ENCODE measurements around the gene UGDH. TPM values are rescaled to one million over a fixed set of nuclear protein-coding genes. Genes with fewer than 3 reads are reported as not detected.
"Not testable (repeated sequence)": the region's sequence is repeated elsewhere in the genome, so short reads cannot be mapped to it uniquely, and the experiment has no call there.

UGDH gene
- total RNA-seq, 2 experiments from 2014 or later, result 30.2 to 31.3 TPM

- Mint-ChIP-seq H3K27me3 (no peaks in the 10 kb centered on the region), H3K27ac (peak overlapping the region; percentile 51), H3K36me3 (ENCODE audit: low read depth) (peaks cover 45% of the 10 kb centered on the region), H3K4me3 (no peak overlapping the region), H3K4me1 (peaks cover 29% of the 10 kb centered on the region), H3K9me3 (ENCODE audit: low read depth) (no peaks in the 10 kb centered on the region)
- no peak for DNase-seq
- POLR2A ChIA-PET, result interaction anchor here (1.0 kb wide), 1 partner anchor 8 kb away, joined by 3 read pairs; no protein-coding TSS in a partner anchor
- peak; percentile 89 for ATAC-seq
- intact Hi-C loops (cut with DNase I, micrococcal nuclease), result no loop called here
- CTCF ChIA-PET, result interaction anchor here (1.6 kb wide), 1 partner anchor 18 kb away, joined by 3 read pairs; no protein-coding TSS in a partner anchor
These were observed 62.2 kb downstream of the UGDH start for GRCh38 chr4:39464886-39465501.

DNA sequence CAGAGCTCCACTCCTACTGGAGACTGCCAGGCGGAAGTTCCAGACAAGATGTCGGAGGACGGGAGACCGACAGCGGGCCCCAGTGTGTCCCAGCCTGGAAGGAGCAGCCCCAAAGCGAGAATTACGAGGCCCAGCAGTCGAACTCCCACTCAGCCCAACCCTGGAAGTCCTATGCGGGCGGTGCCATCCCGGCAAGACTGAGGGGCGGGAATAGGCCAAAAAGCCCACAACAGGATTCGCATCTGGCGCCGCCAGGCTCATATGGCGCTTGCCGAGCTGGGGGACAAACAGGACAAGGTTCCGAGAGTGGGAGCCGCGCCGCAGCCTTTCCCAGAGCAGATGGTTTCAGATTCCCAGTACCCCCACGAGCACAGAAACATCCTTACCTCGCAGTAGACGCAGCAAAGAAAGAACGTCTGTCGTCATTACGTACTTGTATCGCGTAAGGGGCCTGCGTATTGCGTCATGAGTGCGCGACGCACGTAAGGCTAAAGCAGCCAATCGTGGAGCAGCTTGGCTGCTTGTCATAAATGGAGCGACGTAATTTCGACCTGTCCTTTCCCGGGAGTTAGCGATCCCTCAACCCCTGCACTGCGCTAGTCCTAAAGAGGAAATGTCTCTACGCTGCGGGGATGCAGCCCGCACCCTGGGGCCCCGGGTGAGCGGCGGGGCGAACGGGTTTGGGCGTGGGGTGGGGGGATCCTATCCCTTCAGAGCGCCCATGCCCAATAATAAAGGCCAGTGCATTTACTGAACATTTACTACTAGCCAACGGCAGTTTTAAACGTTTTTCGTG, 68.5 kb downstream of the UGDH start, which contains the start of the genes LIAS and RPL9:
Gene LIAS, plus strand, starts transcription at position 552 of the 796 bp plus-strand sequence. Its CDS starts 62 bp downstream, at position 614.
Gene RPL9, minus strand, starts transcription at position 418 of the 796 bp plus-strand sequence. CDS start 483 bp downstream, outside the sequence.
- Mint-ChIP-seq H3K4me1 (peaks cover 44% of the 10 kb centered on the region), H3K9me3 (ENCODE audit: low read depth) (no peaks in the 10 kb centered on the region), H3K27me3 (no peaks in the 10 kb centered on the region), H3K4me3 (peak within 1 kb of the TSS; percentile 98), H3K36me3 (ENCODE audit: low read depth) (peaks cover 66% of the 10 kb centered on the region), H3K27ac (peak within 1 kb of the TSS; percentile 100)
- intact Hi-C loops (cut with DNase I, micrococcal nuclease), result loop anchor here (1.0 to 5.0 kb wide), 17 partner anchors 68 to 849 kb away; partner anchors contain the start of genes SMIM14 (in 2 of the 2), UBE2K (in 2 of the 2), UGDH (in 2 of the 2) and WDR19 (in 2 of the 2)
- ChIA-PET POLR2A (interaction anchor here (0.6 to 2.5 kb wide), 8 partner anchors 10 to 818 kb away, joined by 3 to 11 read pairs (median 4); partner anchors contain the start of genes RFC1 and SMIM14), CTCF (interaction anchor here (0.7 to 3.2 kb wide), 5 partner anchors 10 to 603 kb away, joined by 3 to 29 read pairs (median 5); no protein-coding TSS in a partner anchor)
- ATAC-seq (peak; percentile 88), DNase-seq (peak; percentile 96)

GRCh38 chr4:39458161-39458504, 69.1 kb downstream of the UGDH start:
- H3K36me3 Mint-ChIP-seq (ENCODE audit: low read depth), result peaks cover 66% of the 10 kb centered on the region
- DNase-seq; ATAC-seq; H3K9me3 Mint-ChIP-seq (ENCODE audit: low read depth); H3K27me3 Mint-ChIP-seq: not testable (repeated sequence)
- H3K4me3 Mint-ChIP-seq, result peak overlapping the region; percentile 98
- intact Hi-C loops (cut with DNase I, micrococcal nuclease), result loop anchor here (1.0 to 5.0 kb wide), 13 partner anchors 69 to 849 kb away; partner anchors contain the start of genes SMIM14 (in 2 of the 2), UGDH (in 2 of the 2), WDR19 (in 2 of the 2) and N4BP2 (in 1 of the 2)
- peaks cover 49% of the 10 kb centered on the region for H3K4me1 Mint-ChIP-seq
- POLR2A ChIA-PET, result interaction anchor here (0.6 to 2.5 kb wide), 6 partner anchors 9 to 180 kb away, joined by 3 to 11 read pairs (median 4); partner anchors contain the start of genes RFC1 and SMIM14
- H3K27ac Mint-ChIP-seq, result peak overlapping the region; percentile 100
- CTCF ChIA-PET, result interaction anchor here (0.7 to 3.2 kb wide), 3 partner anchors 11 to 602 kb away, joined by 5 to 29 read pairs (median 10); no protein-coding TSS in a partner anchor

DNA sequence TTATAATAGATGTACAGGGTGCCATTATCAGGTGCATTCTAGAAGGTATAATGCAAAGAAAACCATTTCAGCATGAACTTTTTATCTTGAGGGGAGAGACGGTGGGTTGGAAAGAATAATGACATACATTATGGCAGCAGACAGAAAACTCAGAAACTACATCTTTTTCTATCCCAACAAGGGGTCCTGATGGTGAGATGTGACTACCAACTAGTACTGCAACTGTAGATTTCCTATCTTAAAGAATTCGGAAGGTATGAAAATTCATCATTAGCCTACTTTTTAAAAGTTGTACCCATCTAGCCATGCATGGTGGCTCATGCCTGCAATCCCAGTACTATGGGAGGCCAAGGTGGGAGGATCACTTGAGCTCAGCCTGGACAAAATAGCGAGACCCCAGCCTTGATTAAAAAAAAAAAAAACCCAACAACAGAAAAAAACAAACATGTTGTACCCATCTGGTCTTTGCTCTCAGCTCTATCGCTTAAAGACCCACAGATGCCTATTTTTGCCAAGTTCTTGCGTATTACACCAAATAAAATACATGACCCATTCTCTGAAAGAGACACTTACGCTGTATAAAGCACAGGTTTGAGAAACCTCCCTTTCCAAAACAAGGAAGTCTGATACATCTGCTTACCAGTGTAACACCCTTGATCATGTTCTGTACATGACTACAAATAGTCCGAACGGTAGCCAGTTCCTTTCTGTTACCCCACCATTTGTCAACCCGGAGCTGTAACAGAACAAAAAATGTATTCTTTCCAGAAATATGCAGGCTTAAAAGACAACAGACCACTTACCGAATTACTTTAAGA, 70.1 kb downstream of the UGDH start:
- no peaks in the 10 kb centered on the region for H3K27me3 Mint-ChIP-seq
- intact Hi-C loops (cut with DNase I, micrococcal nuclease), result loop anchor here (5.0 kb wide), 4 partner anchors 180 to 850 kb away; partner anchors contain the start of genes SMIM14 (in 1 of the 2), TMEM156 (in 1 of the 2) and WDR19 (in 1 of the 2)
- H3K4me1 Mint-ChIP-seq, result peaks cover 55% of the 10 kb centered on the region
- H3K27ac Mint-ChIP-seq, result peak overlapping the region; percentile 100
- DNase-seq (no peak), ATAC-seq (no peak)
- CTCF ChIA-PET, result interaction anchor here (1.2 to 3.8 kb wide), 2 partner anchors 10 to 12 kb away, joined by 8 to 17 read pairs; no protein-coding TSS in a partner anchor
- H3K36me3 Mint-ChIP-seq (ENCODE audit: low read depth), result peaks cover 74% of the 10 kb centered on the region
- peak overlapping the region; percentile 98 for H3K4me3 Mint-ChIP-seq
- POLR2A ChIA-PET, result interaction anchor here (0.8 to 2.5 kb wide), 3 partner anchors 8 to 92 kb away, joined by 3 to 11 read pairs (median 3); partner anchors contain the start of gene RFC1
- H3K9me3 Mint-ChIP-seq (ENCODE audit: low read depth), result no peaks in the 10 kb centered on the region

DNA sequence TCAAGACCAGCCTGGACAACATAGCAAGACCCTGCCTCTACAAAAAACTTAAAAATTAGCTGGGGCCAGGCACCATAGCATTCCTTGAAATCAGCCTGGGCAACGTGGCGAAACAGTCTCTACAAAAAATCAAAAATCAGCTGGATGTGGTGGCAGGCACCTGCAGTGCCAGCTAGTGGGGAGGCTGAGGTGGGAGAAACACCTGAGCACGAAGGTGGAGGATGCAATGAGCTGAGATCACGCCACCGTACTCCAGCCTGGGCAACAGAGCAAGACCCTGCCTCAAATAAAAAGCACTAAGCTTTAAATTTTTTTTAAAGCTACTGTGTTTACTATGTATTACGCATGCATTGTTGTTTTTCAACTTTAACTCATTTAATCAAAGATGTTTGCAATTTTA, 71.8 kb downstream of the UGDH start:
- DNase-seq, result no peak
- peak overlapping the region; percentile 98 for H3K4me3 Mint-ChIP-seq
- CTCF ChIA-PET, result interaction anchor here (0.8 to 3.8 kb wide), 4 partner anchors 8 to 102 kb away, joined by 3 to 17 read pairs (median 4); partner anchors contain the start of gene UGDH
- H3K4me1 Mint-ChIP-seq, result peaks cover 49% of the 10 kb centered on the region
- intact Hi-C loops (cut with DNase I, micrococcal nuclease), result loop anchor here (5.0 kb wide), 4 partner anchors 182 to 852 kb away; partner anchors contain the start of genes SMIM14 (in 1 of the 2), TMEM156 (in 1 of the 2) and WDR19 (in 1 of the 2)
- POLR2A ChIA-PET, result interaction anchor here (0.6 to 1.4 kb wide), 4 partner anchors 11 to 554 kb away, joined by 3 to 6 read pairs (median 3); no protein-coding TSS in a partner anchor
- H3K27me3 Mint-ChIP-seq, result no peaks in the 10 kb centered on the region
- no peak for ATAC-seq
- H3K27ac Mint-ChIP-seq, result no peak overlapping the region
- peaks cover 84% of the 10 kb centered on the region for H3K36me3 Mint-ChIP-seq (ENCODE audit: low read depth)
- no peaks in the 10 kb centered on the region for H3K9me3 Mint-ChIP-seq (ENCODE audit: low read depth)

DNA sequence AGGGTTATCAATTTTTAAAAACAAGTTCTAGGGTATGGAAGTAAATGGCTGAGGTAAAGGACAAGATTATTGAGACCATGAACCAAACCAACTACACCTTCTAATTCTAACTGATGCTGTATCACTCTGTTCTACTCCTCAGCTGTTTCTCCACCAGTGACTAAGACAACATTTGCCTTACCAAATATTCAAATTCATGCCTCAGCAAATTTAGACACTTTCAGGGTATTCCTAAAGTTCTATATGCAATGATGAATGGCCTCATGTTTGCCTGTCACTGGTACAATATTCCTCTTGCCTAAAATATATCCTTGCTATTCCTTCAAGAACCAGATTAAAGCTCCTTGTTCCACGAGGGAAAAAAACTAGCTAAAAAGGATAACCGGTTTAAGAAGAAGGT, 73.5 kb downstream of the UGDH start:
- no peak for DNase-seq
- POLR2A ChIA-PET, result interaction anchor here (0.6 kb wide), 1 partner anchor 630 kb away, joined by 3 read pairs; no protein-coding TSS in a partner anchor
- Mint-ChIP-seq H3K27me3 (no peaks in the 10 kb centered on the region), H3K4me1 (peaks cover 44% of the 10 kb centered on the region), H3K27ac (peak overlapping the region; percentile 37), H3K9me3 (ENCODE audit: low read depth) (no peaks in the 10 kb centered on the region), H3K4me3 (no peak overlapping the region), H3K36me3 (ENCODE audit: low read depth) (peaks cover 92% of the 10 kb centered on the region)
- intact Hi-C loops (cut with DNase I, micrococcal nuclease), result no loop called here
- no peak for ATAC-seq
- CTCF ChIA-PET, result interaction anchor here (3.8 kb wide), 1 partner anchor 16 kb away, joined by 17 read pairs; no protein-coding TSS in a partner anchor

DNA sequence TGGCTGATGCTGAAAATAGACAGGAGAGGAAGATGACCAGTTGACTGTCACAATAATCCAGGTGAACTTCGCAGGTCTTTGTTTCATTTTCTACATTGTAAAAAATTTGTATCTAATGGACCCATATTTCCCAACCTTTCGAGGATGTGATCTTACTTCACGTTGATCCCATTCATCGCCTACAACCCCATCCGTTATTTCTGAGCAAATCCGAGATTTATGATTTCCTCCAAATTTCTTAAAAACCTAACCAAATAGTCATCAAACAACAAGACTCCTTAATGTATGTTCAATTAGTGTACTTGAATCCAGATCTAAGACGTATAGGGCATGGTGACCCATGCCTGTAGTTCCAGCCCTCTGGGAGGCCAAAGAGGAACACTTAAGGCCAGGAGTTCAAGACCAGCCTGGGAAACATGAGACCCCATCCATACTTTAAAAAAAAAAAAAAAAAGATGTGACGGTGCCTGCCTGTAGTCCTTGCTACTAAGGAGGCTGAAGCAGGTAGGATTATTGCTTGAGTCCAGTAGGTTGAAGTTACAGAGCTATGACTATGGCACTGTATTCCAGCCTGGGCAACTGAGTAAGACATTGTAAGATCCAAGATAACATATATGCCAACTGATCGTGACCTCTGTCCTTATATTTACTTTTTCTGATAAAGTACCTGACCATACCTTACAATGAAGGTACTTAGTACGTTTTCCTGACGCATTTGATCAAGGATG, 74.2 kb downstream of the UGDH start:
- ChIA-PET CTCF (interaction anchor here (1.1 to 3.8 kb wide), 2 partner anchors 16 to 526 kb away, joined by 4 to 17 read pairs; no protein-coding TSS in a partner anchor), POLR2A (interaction anchor here (0.6 kb wide), 1 partner anchor 631 kb away, joined by 3 read pairs; no protein-coding TSS in a partner anchor)
- H3K9me3 Mint-ChIP-seq (ENCODE audit: low read depth), result no peaks in the 10 kb centered on the region
- peaks cover 49% of the 10 kb centered on the region for H3K4me1 Mint-ChIP-seq
- intact Hi-C loops (cut with DNase I, micrococcal nuclease), result no loop called here
- H3K27ac Mint-ChIP-seq, result no peak overlapping the region
- ATAC-seq (no peak), DNase-seq (no peak)
- no peak overlapping the region for H3K4me3 Mint-ChIP-seq
- H3K36me3 Mint-ChIP-seq (ENCODE audit: low read depth), result peaks cover 86% of the 10 kb centered on the region
- H3K27me3 Mint-ChIP-seq, result no peaks in the 10 kb centered on the region

- Mint-ChIP-seq H3K27ac (peak overlapping the region; percentile 38), H3K36me3 (ENCODE audit: low read depth) (peaks cover 84% of the 10 kb centered on the region), H3K4me3 (no peak overlapping the region), H3K9me3 (ENCODE audit: low read depth) (no peaks in the 10 kb centered on the region), H3K4me1 (peaks cover 53% of the 10 kb centered on the region), H3K27me3 (no peaks in the 10 kb centered on the region)
- ChIA-PET POLR2A (interaction anchor here (0.7 to 1.6 kb wide), 2 partner anchors 74 to 86 kb away, joined by 4 to 6 read pairs; partner anchors contain the start of gene RFC1), CTCF (interaction anchor here (0.7 to 1.2 kb wide), 3 partner anchors 17 to 526 kb away, joined by 3 to 4 read pairs (median 4); no protein-coding TSS in a partner anchor)
- intact Hi-C loops (cut with DNase I, micrococcal nuclease), result no loop called here
- DNase-seq (no peak), ATAC-seq (no peak)
These were observed 74.9 kb downstream of the UGDH start for GRCh38 chr4:39452153-39452859.

DNA sequence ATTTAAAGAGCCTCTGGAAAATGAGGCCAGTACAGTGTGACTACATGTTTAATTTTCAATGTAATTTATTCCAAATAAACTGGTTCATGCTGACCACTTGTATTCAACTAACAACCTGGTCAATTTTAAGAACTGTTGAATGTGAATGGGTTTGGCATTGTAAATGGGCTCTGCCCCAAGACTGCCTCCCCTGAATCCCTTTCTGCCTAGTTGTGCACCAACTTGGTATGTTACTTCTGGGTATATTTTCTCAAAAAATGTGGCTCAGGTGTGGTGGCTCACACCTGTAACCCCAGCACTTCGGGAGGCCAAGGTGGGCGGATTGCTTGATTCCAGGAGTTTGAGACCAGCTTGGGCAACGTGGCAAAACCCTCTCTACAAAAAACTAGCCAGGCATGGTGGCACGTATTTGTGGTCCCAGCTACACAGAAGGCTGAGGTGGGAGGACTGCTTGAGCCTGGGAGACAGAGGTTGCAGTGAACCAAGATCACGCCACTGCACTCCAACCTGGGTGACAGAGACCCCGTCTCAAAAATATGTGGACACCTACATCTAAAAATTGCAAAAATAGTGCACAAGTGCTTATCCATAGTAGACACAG, 75.7 kb downstream of the UGDH start:
- intact Hi-C loops (cut with DNase I, micrococcal nuclease), result no loop called here
- Mint-ChIP-seq H3K36me3 (ENCODE audit: low read depth) (peaks cover 79% of the 10 kb centered on the region), H3K4me3 (no peak overlapping the region), H3K27ac (peak overlapping the region; percentile 38), H3K27me3 (no peaks in the 10 kb centered on the region), H3K4me1 (peaks cover 50% of the 10 kb centered on the region), H3K9me3 (ENCODE audit: low read depth) (no peaks in the 10 kb centered on the region)
- ChIA-PET POLR2A (interaction anchor here (1.6 kb wide), 1 partner anchor 85 kb away, joined by 4 read pairs; the partner anchor contains the start of gene RFC1), CTCF (interaction anchor here (1.1 to 1.2 kb wide), 2 partner anchors 18 to 527 kb away, joined by 4 read pairs; no protein-coding TSS in a partner anchor)
- DNase-seq (no peak), ATAC-seq (no peak)
